Cardiac muscle cell (in vitro differentiated cells and primary cell): ENCODE results near the gene MAN1A1. TPM values are rescaled to one million over a fixed set of nuclear protein-coding genes. Genes with fewer than 3 reads are reported as not detected.

Experiments used
- DNase-seq, 2 donors: peaks; one replicate each; pipeline versions ENCODE4 v3.0.0 to v3.0.0-alpha.2; 2010 to 2017; ENCODE audit warnings: low read depth in 1 of 2, low spot score in 1 of 2
- H3K27ac ChIP-seq: fragments of 200-600 bp; sonication (generic); 2 replicates; pipeline ENCODE4 v1.5.1; 2016
- H3K27me3 ChIP-seq: fragments of 200-600 bp; sonication (generic); 2 replicates; pipeline ENCODE4 v1.6.0; 2016; ENCODE audit warnings: control low read depth
- H3K36me3 ChIP-seq: fragments of 200-600 bp; sonication (generic); 2 replicates; pipeline ENCODE4 v1.5.1; 2016; ENCODE audit warnings: control low read depth
- H3K4me1 ChIP-seq: fragments of 200-600 bp; sonication (generic); 2 replicates; pipeline ENCODE4 v1.8.1; 2017; ENCODE audit warnings: low read depth, mild to moderate bottlenecking, mixed run types
- H3K4me3 ChIP-seq: fragments of 200-600 bp; sonication (generic); 2 replicates; pipeline ENCODE4 v1.5.1; 2016; ENCODE audit warnings: mild to moderate bottlenecking
- H3K9me3 ChIP-seq: fragments of 200-600 bp; sonication (generic); 2 replicates; pipeline ENCODE4 v1.5.1; 2017; ENCODE audit warnings: low read depth, mild to moderate bottlenecking, control low read depth
- polyA plus RNA-seq: library from polyadenylated mRNA; unstranded; fragments of >200 nt; fragmentation: Nextera tagmentation; extraction: Ambion mirVana; gene quantifications from 2 replicates; pipeline ENCODE4 v1.2.1, GENCODE V29; 2016
- total RNA-seq: library from RNA; depleted of rRNA; stranded (reverse); fragments of >200 nt; gene quantifications from 2 replicates; pipeline ENCODE4 v1.2.3, GENCODE V29; 2016
- TF ChIP-seq, protein P1 (sequence below): IDR thresholded peaks from 2 replicates; pipeline ENCODE4 v1.5.1; 2012; ENCODE audit warnings: low read depth, mild to moderate bottlenecking, low read length

MAN1A1 gene
- total RNA-seq (30.0 and 34.8 TPM in 2 replicates), polyA plus RNA-seq (19.2 and 21.5 TPM in 2 replicates)

GRCh38 chr6:119349361-119350201, at the start of gene MAN1A1:
TSS of gene MAN1A1 (minus strand) at chr6:119349761. CDS start at chr6:119349065, 696 bp downstream.
- peaks cover 5% of the 10 kb centered on the region for H3K4me1 ChIP-seq
- no peak within 1 kb of the TSS for H3K27ac ChIP-seq
- peak; percentile 91 to 93 for DNase-seq
- no peaks in the 10 kb centered on the region for H3K9me3 ChIP-seq
- H3K36me3 ChIP-seq: no peaks in the 10 kb centered on the region
- TF ChIP-seq, protein P1, sequence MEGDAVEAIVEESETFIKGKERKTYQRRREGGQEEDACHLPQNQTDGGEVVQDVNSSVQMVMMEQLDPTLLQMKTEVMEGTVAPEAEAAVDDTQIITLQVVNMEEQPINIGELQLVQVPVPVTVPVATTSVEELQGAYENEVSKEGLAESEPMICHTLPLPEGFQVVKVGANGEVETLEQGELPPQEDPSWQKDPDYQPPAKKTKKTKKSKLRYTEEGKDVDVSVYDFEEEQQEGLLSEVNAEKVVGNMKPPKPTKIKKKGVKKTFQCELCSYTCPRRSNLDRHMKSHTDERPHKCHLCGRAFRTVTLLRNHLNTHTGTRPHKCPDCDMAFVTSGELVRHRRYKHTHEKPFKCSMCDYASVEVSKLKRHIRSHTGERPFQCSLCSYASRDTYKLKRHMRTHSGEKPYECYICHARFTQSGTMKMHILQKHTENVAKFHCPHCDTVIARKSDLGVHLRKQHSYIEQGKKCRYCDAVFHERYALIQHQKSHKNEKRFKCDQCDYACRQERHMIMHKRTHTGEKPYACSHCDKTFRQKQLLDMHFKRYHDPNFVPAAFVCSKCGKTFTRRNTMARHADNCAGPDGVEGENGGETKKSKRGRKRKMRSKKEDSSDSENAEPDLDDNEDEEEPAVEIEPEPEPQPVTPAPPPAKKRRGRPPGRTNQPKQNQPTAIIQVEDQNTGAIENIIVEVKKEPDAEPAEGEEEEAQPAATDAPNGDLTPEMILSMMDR: peak; percentile 6
- peak within 1 kb of the TSS; percentile 76 for H3K4me3 ChIP-seq
- no peaks in the 10 kb centered on the region for H3K27me3 ChIP-seq

DNA sequence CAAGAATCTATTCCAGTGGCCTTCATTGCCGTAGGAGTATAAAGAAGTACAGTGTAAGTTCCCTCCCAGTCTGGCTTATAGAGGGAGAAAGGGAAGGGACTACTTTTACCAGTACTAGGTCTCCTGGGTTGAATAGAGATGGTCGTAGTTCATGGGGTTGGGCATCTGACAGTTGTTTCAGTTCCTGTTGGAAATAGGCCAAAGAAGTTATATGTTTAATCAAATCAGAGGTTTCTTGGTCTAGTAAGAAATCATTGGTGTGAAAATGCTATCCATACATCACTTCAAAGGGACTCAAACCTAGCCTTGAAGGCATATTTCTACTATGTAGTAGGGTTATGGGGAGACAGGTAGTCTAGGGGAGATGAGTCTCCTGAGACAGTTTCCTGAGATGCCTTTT, 45.6 kb upstream of the MAN1A1 start:
- DNase-seq: no peak
- TF ChIP-seq, protein P1: no peak
- Histone ChIP-seq H3K9me3 (no peaks in the 10 kb centered on the region), H3K4me3 (no peak overlapping the region), H3K36me3 (no peaks in the 10 kb centered on the region), H3K27ac (no peak overlapping the region), H3K4me1 (no peaks in the 10 kb centered on the region), H3K27me3 (no peaks in the 10 kb centered on the region)

- H3K36me3 ChIP-seq: no peaks in the 10 kb centered on the region
- H3K4me3 ChIP-seq: no peak overlapping the region
- no peaks in the 10 kb centered on the region for H3K27me3 ChIP-seq
- no peaks in the 10 kb centered on the region for H3K4me1 ChIP-seq
- H3K9me3 ChIP-seq: no peaks in the 10 kb centered on the region
- peak in 1 of 2 donors; percentile 44 for DNase-seq
- H3K27ac ChIP-seq: no peak overlapping the region
- TF ChIP-seq, protein P1: no peak
Measured at GRCh38 chr6:119390247-119390793, 40.8 kb upstream of the MAN1A1 start.

- H3K4me3 ChIP-seq: no peak overlapping the region
- H3K27me3 ChIP-seq: no peaks in the 10 kb centered on the region
- DNase-seq: no peak
- no peaks in the 10 kb centered on the region for H3K9me3 ChIP-seq
- no peak overlapping the region for H3K27ac ChIP-seq
- H3K4me1 ChIP-seq: no peaks in the 10 kb centered on the region
- H3K36me3 ChIP-seq: no peaks in the 10 kb centered on the region
- TF ChIP-seq, protein P1: no peak
Measured at GRCh38 chr6:119385994-119386393, 36.4 kb upstream of the MAN1A1 start.

- H3K27me3 ChIP-seq: no peaks in the 10 kb centered on the region
Measured at GRCh38 chr6:119384444-119384843, 34.9 kb upstream of the MAN1A1 start.

More at GRCh38 chr6:119384444-119384843, 34.9 kb upstream of the MAN1A1 start:
- Histone ChIP-seq H3K9me3 (no peaks in the 10 kb centered on the region), H3K36me3 (no peaks in the 10 kb centered on the region), H3K27ac (no peak overlapping the region), H3K4me1 (no peaks in the 10 kb centered on the region), H3K4me3 (no peak overlapping the region)
- TF ChIP-seq, protein P1: no peak
- peak in 1 of 2 donors; percentile 60 for DNase-seq
